ENCODE results near the gene TTLL6.
"Not testable (repeated sequence)": the region's sequence is repeated elsewhere in the genome, so short reads cannot be mapped to it uniquely, and the experiment has no call there.

TTLL6 gene

DNA sequence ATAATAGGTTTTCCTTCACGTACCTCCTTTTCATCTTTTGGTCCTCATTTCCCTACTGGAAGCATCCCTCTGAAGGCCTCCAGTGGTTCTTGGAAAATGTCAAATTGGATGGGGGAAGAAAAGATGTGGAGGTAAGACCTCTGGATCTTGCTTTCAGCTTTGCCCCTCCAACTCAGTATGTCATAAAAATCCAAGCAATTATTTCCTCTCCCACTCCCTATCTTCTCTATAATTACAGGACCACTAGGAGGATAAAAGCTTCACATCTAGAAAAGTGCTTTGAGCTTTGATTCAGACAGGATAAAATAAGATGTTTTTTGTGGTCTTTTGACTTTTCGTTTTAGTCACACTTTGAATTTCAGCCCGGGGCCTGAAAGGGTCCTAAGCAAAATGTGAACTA, 1.7 kb downstream of the TTLL6 start:
- DNase-seq (ENCODE audit: low read depth in 2 of 2), result no peak

DNA sequence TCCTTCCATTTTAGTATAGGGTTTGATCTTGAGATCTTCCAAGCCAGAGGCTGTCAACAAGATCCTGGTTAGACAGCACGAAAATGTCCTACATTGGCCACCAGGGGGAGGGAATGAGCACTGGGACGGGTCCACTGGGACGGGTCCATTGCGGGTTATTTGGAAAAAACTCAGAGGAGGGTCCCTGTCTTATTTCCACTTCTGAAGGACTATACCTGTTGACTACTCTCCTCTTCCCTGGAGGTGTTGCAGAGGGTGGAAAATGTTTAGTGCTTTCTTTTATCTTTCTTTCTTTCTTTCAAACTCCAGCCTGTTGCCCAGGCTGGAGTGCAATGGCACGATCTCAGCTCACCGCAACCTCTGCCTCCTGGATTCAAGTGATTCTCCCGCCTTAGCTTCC, 2.5 kb downstream of the TTLL6 start:
- DNase-seq (ENCODE audit: low read depth in 2 of 2), result peak; percentile 29 to 40

DNA sequence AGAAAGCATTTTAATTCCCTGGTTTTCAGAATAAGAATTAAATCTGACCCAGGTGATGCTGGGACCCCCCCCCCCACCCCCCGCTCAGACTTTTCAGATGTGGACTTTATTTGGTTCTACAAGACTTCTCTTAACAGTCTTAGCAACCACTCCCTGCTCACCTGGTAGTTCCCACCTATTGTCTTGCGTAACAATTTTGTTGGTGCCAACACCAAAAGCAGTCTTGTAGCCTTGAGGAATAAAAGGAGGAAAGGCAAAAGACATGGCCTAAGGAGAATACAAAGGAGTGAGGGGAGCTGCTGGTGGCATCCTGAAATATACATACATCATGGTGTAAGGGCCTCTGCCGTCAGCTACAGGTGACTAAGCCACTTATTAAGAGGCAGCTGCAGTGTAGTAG, 5.0 kb downstream of the TTLL6 start:
- no peak for DNase-seq (ENCODE audit: low read depth in 2 of 2)

DNA sequence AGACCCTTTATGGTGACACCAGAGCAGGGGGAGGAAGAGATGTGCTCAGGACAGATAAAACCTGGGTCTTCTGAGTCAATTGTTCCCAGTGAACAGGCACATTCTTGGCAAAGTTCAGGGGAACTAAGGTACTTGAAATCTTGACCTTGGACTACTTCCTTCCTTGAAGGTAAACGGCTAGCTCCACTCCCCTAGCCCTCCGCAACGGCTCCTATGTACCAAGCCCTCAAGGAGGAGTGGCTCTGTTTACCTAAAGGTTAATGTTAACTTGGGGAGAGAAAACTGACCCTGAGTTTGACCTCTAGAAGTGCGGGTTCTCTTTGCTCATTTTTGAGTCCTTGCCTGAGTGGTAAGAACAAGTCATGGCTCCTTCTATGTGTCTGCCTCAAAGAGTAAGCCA, 7.8 kb downstream of the TTLL6 start:
- no peak for DNase-seq (ENCODE audit: low read depth in 2 of 2)

DNA sequence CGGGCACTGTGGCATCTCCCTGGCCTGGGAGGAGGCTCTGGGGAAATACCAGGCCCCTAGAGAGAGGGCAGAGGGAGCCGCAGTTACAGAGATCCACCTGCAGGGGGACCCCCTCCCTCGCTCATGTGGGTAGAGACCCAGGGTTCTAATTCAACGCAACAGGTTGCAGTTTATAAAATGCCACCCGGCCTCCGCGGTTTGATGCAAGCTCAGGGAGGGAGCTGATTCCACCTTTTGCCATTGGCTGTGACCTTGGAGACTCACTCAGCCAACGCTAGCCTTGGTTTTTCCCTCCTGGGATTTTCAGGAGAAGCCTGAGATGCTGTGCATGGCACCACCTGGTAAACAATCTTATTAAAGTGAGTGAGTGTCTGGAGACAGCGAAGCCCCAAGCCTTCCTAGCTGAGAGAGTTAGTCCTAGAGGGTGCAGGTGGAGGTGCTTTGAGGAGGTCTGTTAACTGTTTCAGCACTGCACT, 12.1 kb downstream of the TTLL6 start:
- peak; percentile 52 to 65 for DNase-seq (ENCODE audit: low read depth in 2 of 2)

DNA sequence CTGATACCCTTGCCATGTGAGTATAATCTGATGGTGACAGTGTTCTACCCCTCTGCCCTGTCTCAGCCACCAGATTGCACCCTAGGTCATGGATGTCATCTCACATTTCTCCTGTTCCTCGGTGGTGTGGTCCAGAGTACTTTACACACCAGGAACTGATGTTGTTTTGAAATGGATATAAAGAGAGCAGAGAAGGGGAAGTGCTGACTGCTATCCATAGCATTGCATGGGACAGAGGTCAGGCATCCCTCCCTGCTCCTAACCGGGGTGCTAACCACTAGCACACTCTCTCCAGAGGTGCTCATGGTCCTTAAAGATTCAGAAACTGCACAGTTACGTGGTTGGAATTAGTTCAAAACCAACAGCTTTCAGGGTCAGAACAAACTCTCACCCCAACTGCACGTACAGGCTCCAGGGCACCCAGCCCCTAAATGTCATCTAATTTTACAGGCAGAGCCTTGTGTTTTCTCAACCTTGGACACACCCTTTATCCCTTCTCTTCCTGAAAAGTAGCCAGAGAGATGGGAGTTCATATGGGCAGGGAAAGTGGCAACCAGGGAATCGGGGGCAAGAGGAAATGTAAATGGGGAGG, 16.3 kb downstream of the TTLL6 start:
- DNase-seq (ENCODE audit: low read depth in 2 of 2), result no peak

DNA sequence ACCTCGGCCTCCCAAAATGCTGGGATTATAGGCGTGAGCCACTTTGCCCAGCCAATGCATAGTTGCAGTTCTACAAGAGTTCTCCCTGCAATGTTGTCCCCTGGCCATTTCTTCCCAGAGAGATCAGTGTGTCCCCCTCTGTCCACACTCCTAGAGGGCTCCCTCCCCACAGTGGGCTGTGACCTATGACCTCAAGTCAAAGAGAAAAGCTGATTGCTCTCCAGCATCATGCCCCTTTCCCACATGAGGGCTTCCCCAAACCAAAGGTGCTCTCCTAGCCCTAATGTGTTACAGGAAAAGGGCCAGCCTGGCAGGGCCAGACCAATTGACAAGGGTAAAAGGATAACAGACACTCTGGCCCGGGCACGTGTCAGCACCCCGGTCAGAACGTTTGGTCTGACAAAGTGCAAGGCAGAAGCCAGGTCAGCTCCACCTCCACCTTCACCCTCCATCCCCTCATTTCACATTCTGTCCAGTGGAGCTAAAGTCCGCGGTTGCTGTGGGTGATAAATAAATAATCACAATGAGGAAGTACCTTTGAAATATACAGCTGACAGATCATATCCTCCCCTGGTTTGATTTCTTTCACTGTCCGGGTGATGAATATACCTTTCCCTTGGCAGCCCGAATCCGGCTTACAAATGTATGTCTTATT, 17.8 kb downstream of the TTLL6 start:
- DNase-seq (ENCODE audit: low read depth in 2 of 2), result no peak

DNA sequence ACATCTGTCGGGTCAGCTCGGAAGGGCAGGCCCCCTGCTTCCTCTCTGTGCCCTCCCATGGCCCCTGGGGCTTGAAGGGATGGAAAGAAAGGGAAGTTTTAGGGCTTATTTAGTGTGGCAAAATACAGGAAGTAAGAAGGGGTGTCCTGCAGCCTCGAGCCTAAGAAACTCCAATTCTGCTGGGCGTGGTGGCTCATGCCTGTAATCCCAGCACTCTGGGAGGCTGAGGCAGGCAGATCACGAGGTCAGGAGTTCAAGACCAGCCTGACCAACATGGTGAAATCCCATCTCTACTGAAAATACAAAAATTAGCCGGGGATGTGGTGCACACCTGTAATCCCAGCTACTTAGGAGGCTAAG, 20.9 kb downstream of the TTLL6 start:
- not testable (repeated sequence) for DNase-seq (ENCODE audit: low read depth in 2 of 2)

DNA sequence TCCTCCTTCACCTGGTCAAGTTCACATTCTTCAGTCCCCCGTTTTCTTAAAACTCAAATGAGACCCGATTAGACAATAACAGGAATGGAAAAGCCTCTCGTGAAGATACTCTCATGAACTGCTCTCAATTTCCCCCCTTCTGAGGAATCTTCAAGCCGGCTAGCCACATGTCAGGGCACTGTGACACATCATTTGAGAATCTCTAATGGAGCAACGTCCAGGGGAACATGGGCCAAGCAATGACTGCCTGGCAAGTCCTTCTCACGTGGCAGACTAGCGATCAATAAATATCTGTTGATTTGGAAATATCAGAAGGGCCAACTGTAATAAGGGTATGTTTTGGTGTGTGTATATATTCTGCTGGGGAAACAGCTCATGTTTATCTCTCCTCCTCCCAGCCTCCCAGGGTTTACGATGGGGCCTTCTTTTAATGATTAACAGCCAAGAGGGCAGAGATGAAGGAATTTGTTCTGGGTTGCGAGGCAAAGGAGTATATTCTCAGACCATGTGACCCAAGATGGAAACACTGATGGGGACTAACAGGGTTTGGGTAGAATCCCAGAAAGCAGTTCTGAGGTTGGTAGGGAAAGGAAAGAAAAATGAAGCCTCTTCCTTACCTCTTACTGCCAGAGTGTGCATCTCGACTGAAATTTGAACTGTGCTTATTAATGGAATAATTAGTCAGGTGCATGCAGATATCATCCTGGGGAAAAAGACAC, 21.4 kb downstream of the TTLL6 start:
- DNase-seq (ENCODE audit: low read depth in 2 of 2), result no peak

DNA sequence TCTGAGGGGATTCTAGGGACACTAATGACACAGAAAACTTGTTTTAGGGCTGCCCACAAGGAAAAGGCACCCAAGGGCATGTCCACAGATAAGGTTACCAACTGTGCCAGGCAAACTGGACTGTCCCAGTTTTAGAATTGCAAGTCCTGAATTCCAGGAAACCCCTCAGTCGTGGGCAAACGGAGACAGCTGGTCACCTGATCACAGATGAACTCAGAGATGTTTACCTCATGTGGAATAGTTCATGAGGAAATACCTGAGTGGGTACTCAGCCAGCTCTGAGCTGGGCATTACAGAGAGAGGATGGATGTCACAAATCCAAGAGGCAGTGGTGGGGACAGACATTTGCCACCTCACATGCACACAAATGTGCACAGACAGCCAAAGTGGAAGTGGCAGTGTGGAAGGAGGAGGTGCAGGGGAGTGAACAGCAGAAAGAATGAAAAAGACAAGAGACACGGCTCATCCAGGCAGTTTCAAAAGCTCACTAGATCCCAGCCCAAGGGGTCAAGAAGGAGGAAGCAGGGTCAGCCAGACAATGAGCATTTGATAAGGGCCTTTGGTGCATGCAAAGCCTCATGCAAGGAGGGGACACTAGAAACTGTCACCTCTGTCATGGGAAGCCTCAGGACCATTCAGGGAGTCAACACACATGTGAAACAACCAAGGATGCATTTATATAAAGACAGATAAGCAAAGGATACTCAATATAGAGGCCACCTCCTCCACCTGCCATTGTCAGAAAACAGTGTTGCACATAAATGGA, 24.8 kb downstream of the TTLL6 start:
- DNase-seq (ENCODE audit: low read depth in 2 of 2), result no peak

DNA sequence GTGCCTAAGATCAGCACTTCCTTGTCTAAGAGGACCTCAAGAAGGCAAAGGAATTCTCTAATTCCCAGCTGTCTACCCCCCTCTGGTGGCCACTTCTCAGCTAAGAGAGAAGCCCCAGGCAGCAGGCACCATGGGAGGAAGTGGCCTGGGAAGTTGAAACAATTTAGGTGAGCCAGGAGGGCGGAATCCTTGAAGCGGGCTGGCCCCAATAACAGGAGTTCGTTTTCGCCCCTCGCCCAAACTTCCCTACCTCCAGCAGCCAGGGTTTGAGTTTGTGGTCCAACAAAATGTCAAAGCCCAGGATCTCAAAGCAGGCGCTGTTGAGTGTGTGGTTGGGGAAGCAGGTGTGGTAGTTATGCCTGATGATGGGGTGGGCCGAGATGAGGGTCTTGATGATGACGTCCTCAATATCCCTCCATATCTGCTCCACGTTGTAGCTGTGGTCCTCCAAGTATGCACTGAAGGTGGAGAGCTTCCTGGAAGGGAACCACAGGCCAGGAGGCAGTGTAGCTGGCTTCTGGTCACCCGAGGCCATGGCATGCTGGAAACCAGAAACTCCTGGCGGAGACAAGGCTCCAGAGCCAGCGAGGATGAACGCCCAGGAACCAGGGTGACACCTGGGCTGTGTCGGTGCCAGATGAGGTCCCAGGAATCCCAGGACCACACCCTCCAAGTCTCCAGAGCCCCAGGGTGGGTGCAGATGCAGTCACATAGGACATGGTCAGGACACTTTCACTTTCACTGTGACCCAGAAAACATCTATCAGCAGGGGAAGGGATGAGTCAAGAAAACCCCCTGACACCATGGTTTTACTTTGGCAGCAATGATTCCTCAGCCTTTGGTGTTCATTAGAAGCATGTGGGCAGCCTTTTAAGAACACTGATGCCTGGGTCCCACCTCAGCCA, 25.6 kb downstream of the TTLL6 start:
- DNase-seq (ENCODE audit: low read depth in 2 of 2), result no peak

DNA sequence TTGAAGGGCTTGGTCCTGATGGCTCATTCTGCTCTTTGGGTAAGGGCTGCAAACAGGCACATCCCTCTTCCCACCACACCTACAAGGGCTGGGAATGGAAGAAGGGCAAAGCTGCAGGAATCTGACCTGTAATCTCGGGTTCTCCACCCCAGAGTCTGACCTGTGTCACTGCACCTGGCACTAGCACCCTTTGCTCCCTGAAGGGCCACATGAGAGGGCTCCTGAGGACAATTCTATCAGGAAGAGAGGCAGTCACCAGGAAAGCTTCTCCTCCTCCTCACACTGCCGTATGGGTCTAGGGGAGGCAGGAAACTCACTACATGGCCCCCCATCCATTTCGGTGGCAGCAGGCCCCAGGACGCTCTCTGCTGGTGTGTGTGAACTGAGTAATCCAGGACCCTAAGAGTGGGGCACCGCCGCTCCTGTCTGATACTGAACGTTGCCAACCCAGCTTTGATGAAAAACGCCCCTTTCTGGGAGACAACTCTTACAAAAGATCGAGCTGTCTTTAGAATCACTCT, 26.4 kb downstream of the TTLL6 start:
- DNase-seq (ENCODE audit: low read depth in 2 of 2), result no peak

DNA sequence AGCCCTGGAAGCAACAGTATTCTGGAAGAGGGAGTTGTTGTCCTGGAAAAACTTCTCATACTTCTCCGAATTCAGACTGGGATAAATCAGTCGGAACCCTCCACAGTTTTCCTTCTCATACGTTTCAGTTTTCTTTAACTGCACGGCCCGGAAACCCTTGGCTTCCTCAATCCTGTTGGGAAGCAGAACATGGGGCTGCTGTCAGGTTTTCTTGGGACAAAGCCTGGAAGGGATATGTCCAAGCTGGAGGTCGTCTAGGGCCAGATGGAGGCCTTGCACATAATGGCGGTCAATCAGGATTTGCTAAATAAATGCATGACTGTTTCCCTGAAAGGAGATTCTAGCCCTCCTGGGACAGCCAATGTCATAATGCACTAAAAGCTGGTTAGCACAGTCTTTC, 29.2 kb downstream of the TTLL6 start:
- DNase-seq (ENCODE audit: low read depth in 2 of 2), result no peak

DNA sequence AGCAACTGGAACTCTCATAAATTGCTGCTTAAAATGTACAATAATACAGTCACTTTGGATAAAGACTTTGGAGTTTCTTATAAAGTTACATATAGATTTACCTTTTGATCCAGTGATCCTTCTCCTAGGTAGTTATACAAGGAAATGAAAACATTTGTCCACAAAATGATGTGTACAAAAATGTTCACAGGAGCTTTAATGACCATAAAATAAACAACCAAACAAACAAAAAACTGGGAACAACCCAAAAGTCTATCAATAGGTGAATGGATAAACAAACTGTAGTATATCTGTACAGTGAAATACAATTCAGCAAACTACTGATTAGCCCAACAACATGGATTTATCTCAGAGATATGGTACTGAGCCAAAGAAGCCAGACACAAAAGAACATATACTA, 37.6 kb downstream of the TTLL6 start:
- no peak for DNase-seq (ENCODE audit: low read depth in 2 of 2)

DNA sequence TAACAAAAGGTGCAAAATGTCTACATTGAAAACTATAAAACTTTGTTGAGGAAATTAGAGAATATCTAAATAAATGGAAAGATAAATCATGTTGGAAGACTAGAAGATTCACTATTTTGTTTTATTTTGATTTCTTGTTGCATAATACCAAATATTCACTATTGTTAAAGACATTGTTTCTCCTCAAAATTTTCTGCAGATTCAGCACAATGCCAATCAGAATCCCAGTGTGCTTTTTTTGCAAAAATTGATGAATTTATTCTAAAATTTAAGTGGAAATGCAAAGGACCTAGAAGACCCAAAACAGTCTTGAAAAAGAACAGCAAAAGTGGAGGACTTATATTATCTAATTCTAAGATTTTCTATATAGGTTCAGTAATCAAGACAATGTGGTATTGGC, 40.4 kb downstream of the TTLL6 start:
- no peak for DNase-seq (ENCODE audit: low read depth in 2 of 2)

DNA sequence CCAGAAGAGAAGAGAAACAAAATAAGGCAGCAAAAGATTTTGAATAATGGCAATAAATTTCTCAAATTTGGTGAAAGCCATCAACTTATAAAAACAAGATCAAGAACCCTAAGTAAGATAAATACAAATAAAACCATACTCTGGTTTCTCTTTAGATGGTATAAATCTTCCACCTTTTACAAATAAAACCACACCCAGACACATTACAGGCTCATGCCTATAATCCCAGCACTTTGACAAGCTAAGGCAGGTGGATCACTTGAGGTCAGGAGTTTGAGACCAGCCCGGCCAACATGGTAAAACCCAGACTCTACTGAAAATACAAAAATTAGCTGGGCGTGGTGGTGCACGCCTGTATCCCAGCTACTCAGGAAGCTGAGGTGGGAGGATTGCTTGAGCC, 43.8 kb downstream of the TTLL6 start:
- no peak for DNase-seq (ENCODE audit: low read depth in 2 of 2)

DNA sequence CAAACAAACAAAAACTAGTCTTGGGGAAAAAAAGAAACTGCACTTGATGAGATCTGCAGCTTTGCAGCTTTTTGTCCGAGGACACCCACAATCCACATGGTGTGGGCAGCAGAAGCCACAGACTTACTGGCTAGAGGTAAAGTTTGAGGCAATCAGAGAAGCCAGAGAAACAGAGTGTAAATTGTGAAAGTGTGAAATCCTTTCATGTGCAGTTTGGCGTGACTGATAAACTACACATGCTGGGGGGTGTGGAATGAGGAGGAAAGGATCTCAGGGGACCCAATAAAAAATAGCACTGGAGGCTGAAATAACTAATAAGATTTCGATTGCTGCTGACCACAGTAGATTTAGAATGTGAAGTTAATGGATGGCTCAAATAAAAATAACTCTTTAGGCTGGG, 46.1 kb downstream of the TTLL6 start:
- no peak for DNase-seq (ENCODE audit: low read depth in 2 of 2)

DNA sequence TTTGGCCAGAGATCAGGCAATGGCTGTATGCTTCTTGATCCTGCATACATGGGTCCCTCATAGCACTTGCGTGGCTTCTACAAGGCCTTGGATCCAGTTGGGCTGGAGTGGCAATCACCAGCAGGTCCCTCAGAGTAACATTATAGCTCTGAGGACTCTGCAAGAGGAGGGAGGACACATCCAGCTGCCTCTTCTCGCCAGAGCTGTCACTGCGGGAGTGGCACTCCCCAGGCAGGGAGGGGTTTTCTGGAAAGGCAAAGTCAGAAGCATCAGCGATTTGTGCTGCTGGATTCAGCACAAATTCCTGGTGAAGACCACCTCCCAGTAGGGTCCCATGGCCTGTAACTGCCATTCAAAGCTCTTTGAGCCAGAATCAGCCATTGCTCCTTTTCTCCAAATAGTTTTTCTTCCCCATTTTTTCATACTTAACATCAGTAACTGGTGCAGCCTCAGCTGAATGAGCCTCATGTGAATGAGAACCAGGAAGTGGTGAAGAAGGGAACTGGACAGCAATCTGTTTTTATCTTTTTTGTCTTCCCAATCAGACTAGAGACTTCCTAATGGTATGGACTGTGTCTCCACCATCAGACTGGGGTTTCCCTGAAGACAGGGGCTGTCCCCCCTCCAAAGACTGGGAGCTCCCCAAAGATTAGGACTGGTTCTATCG, 47.9 kb downstream of the TTLL6 start:
- DNase-seq (ENCODE audit: low read depth in 2 of 2), result no peak

DNA sequence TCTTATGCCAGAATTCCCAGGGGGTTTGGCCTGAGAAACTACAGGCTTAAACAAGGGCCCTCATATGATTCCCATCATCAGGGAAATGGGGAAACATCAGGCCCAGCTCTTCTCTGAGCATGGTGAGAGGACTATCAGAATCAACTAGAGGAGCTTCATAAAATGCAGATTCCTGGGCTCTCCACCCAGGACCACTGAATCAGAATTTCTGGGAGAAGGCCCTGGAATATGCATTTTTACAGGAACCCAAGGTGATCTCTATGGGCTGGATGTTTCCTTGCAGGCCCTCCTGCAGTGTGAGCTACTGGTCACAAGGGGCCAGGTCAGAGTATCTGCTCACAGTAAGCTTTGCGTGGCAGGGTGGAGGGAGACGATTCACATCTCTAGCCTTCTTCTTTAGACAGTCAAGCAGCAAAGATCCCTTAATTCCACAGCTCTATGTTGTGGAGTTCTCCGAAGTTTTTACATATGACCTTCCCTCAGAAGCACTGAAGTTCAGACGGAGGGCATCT, 49.7 kb downstream of the TTLL6 start:
- DNase-seq (ENCODE audit: low read depth in 2 of 2), result no peak

DNA sequence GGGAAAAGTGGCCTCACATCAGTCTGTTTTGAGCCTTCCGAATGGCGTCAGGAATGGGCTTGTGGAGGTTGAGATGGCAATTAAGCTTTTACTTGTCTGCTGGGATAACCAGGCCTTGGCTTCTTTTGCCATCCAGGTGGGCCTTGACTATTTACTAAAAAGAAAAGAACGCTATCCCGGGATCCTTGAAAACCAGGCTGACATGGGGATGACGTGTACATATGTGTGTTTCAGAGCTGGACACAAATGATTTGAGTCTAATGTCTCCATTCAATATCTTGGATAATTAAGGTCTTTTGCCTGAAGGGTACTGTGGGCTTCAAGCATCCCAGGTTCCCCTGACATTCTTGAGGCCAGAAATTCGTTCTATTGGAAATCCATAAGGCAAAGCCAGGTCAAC, 55.9 kb downstream of the TTLL6 start:
- no peak for DNase-seq (ENCODE audit: low read depth in 2 of 2)

DNA sequence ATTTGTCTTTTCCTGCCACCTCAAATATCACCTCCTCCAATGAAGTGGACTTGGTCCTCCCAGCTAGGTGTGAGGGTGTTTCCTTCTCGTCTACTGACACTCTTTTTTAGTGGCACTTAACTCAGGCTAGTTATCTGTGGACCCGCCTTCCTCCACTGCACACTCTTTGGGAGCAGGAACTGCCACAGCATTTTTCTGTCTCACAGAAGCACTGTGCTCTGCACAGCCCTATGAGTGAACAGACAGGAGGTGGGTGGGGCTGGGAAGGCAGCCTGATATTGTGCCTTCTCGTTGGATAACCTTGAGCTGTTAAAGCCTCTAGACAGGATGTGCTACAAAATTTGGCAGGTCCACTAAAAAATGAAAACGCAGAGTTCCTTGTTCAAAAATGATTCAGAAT, 56.6 kb downstream of the TTLL6 start:
- no peak for DNase-seq (ENCODE audit: low read depth in 2 of 2)
